ENCODE data around the gene THOC2. TPM values are rescaled to one million over a fixed set of nuclear protein-coding genes. Genes with fewer than 3 reads are reported as not detected.
A peak's percentile ranks its signal among the peaks of the same experiment; 100 is the strongest.

The THOC2 gene
- total and polyA plus RNA-seq, 2 donors from 2014 or later = 18.8 to 66.6 TPM

- H3K27me3 ChIP-seq (ENCODE audit: control insufficient read depth, insufficient read depth, low read length) = no peaks in the 10 kb centered on the region
- H3K9me3 ChIP-seq (ENCODE audit: control insufficient read depth in 2 of 3, insufficient read depth in 1 of 3, low read length in 3 of 3) = no peaks in the 10 kb centered on the region
- peaks cover 0 to 24% (median 2%) of the 10 kb centered on the region in 3 donors for H3K36me3 ChIP-seq (ENCODE audit: control insufficient read depth in 2 of 3, insufficient read depth in 3 of 3, low read length in 3 of 3)
- no peak overlapping the region for H3K9ac ChIP-seq (ENCODE audit: low read length in 3 of 3)
- no peak overlapping the region for H3K27ac ChIP-seq (ENCODE audit: low read depth in 2 of 2, low read length in 2 of 2)
- no peaks in the 10 kb centered on the region for H3K4me1 ChIP-seq (ENCODE audit: control insufficient read depth in 2 of 3, insufficient read depth in 2 of 3, low read depth in 1 of 3, low read length in 3 of 3)
- DNase-seq = no peak
- no peak for TF ChIP-seq CTCF (IDR thresholded peaks at IDR 0.05; ENCODE audit: borderline replicate concordance, extremely low read depth, insufficient read depth)
- intact Hi-C loops (cut with DNase I) = no loop called here
- H3K4me3 ChIP-seq (ENCODE audit: low read length in 3 of 3) = no peak overlapping the region
- no peak for FAIRE-seq
Measured at GRCh38 chrX:123626962-123627361, 105.9 kb downstream of the THOC2 start.

- H3K9ac ChIP-seq (ENCODE audit: low read length in 3 of 3) = no peak overlapping the region
- intact Hi-C loops (cut with DNase I) = no loop called here
- DNase-seq (no peak), FAIRE-seq (no peak)
- no peaks in the 10 kb centered on the region for H3K4me1 ChIP-seq (ENCODE audit: control insufficient read depth in 2 of 3, insufficient read depth in 2 of 3, low read depth in 1 of 3, low read length in 3 of 3)
- no peaks in the 10 kb centered on the region for H3K27me3 ChIP-seq (ENCODE audit: control insufficient read depth, insufficient read depth, low read length)
- TF ChIP-seq CTCF (IDR thresholded peaks at IDR 0.05; ENCODE audit: borderline replicate concordance, extremely low read depth, insufficient read depth) = no peak
- H3K27ac ChIP-seq (ENCODE audit: low read depth in 2 of 2, low read length in 2 of 2) = no peak overlapping the region
- H3K4me3 ChIP-seq (ENCODE audit: low read length in 3 of 3) = no peak overlapping the region
- H3K36me3 ChIP-seq (ENCODE audit: control insufficient read depth in 2 of 3, insufficient read depth in 3 of 3, low read length in 3 of 3) = peaks cover under 1 to 20% (median 2%) of the 10 kb centered on the region in 3 donors
- no peaks in the 10 kb centered on the region for H3K9me3 ChIP-seq (ENCODE audit: control insufficient read depth in 2 of 3, insufficient read depth in 1 of 3, low read length in 3 of 3)
Measured at GRCh38 chrX:123625952-123626351, 106.9 kb downstream of the THOC2 start.

- H3K4me1 ChIP-seq (ENCODE audit: control insufficient read depth in 2 of 3, insufficient read depth in 2 of 3, low read depth in 1 of 3, low read length in 3 of 3) = no peaks in the 10 kb centered on the region
- no peak overlapping the region for H3K9ac ChIP-seq (ENCODE audit: low read length in 3 of 3)
- no peaks in the 10 kb centered on the region for H3K27me3 ChIP-seq (ENCODE audit: control insufficient read depth, insufficient read depth, low read length)
- H3K4me3 ChIP-seq (ENCODE audit: low read length in 3 of 3) = no peak overlapping the region
- intact Hi-C loops (cut with DNase I) = no loop called here
- FAIRE-seq (peak; percentile 44), DNase-seq (no peak)
- no peaks in the 10 kb centered on the region for H3K9me3 ChIP-seq (ENCODE audit: control insufficient read depth in 2 of 3, insufficient read depth in 1 of 3, low read length in 3 of 3)
- TF ChIP-seq CTCF (IDR thresholded peaks at IDR 0.05; ENCODE audit: borderline replicate concordance, extremely low read depth, insufficient read depth) = no peak
- H3K36me3 ChIP-seq (ENCODE audit: control insufficient read depth in 2 of 3, insufficient read depth in 3 of 3, low read length in 3 of 3) = peaks cover 2 to 19% (median 2%) of the 10 kb centered on the region in 3 donors
- no peak overlapping the region for H3K27ac ChIP-seq (ENCODE audit: low read depth in 2 of 2, low read length in 2 of 2)
Measured at GRCh38 chrX:123625477-123625876, 107.4 kb downstream of the THOC2 start.

- intact Hi-C loops (cut with DNase I) = no loop called here
- FAIRE-seq = peak; percentile 94
- no peak overlapping the region for H3K9ac ChIP-seq (ENCODE audit: low read length in 3 of 3)
Measured at GRCh38 chrX:123617007-123617406, 115.8 kb downstream of the THOC2 start.

More at GRCh38 chrX:123617007-123617406, 115.8 kb downstream of the THOC2 start:
- no peak for DNase-seq
- H3K4me3 ChIP-seq (ENCODE audit: low read length in 3 of 3) = no peak overlapping the region
- no peaks in the 10 kb centered on the region for H3K27me3 ChIP-seq (ENCODE audit: control insufficient read depth, insufficient read depth, low read length)
- H3K9me3 ChIP-seq (ENCODE audit: control insufficient read depth in 2 of 3, insufficient read depth in 1 of 3, low read length in 3 of 3) = no peaks in the 10 kb centered on the region
- H3K27ac ChIP-seq (ENCODE audit: low read depth in 2 of 2, low read length in 2 of 2) = no peak overlapping the region
- no peak for TF ChIP-seq CTCF (IDR thresholded peaks at IDR 0.05; ENCODE audit: borderline replicate concordance, extremely low read depth, insufficient read depth)
- H3K36me3 ChIP-seq (ENCODE audit: control insufficient read depth in 2 of 3, insufficient read depth in 3 of 3, low read length in 3 of 3) = peaks cover 0 to 4% (median 2%) of the 10 kb centered on the region in 3 donors
- H3K4me1 ChIP-seq (ENCODE audit: control insufficient read depth in 2 of 3, insufficient read depth in 2 of 3, low read depth in 1 of 3, low read length in 3 of 3) = no peaks in the 10 kb centered on the region
